Measurements from ENCODE around the gene WWC2.
A peak's percentile ranks its signal among the peaks of the same experiment; 100 is the strongest.
"Not testable (repeated sequence)": the region's sequence is repeated elsewhere in the genome, so short reads cannot be mapped to it uniquely, and the experiment has no call there.

The WWC2 gene

GRCh38 chr4:183175631-183176232, 76.7 kb downstream of the WWC2 start:
- DNase-seq: no peak

- DNase-seq: no peak
These were observed 77.9 kb downstream of the WWC2 start for GRCh38 chr4:183177001-183177400.

GRCh38 chr4:183178201-183178600, 79.1 kb downstream of the WWC2 start:
- no peak for DNase-seq

DNA sequence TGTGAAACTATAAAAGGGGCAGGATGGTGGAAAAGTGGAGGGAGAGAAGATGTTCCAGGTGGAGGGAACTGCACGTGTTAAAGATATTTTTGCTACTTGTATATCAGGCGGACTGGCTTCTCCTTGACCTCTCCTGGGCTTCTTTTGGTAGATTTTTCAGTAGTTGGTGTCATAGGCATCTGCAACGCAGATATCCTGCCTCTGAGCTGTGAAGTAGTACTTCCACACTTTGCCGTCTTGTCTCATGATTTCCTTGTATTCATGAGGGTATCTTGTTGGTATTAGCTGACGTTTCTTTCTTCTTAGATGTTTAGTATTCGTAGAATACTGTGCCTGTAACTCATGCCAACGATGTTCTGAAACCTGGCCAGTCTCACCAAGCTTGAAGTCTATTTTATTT, 81.0 kb downstream of the WWC2 start:
- DNase-seq: no peak

DNA sequence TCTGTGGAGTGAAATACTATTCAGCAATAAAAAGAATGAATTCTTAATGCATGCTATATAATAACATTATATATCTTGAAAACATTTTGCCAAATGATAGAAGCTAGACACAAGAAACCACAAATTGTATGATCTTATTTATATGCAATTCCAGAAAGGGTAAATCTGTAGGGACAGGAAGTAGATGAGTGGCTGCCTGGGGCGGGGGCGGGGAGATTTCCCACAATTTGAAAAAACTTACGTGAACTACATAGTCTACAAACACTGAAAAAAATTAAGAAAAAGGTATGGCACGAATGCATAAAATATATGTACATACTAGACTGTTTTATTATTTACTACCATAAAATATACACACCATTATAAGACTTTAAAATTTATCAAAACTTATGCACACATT, 81.6 kb downstream of the WWC2 start:
- no peak for DNase-seq

- DNase-seq: no peak
These were observed 82.0 kb downstream of the WWC2 start for GRCh38 chr4:183181081-183181480.

- DNase-seq: peak; percentile 5
These were observed 84.0 kb downstream of the WWC2 start for GRCh38 chr4:183182873-183183725.

- DNase-seq: no peak
These were observed 85.0 kb downstream of the WWC2 start for GRCh38 chr4:183183906-183184535.

GRCh38 chr4:183185018-183185417, 86.0 kb downstream of the WWC2 start:
- no peak for DNase-seq

DNA sequence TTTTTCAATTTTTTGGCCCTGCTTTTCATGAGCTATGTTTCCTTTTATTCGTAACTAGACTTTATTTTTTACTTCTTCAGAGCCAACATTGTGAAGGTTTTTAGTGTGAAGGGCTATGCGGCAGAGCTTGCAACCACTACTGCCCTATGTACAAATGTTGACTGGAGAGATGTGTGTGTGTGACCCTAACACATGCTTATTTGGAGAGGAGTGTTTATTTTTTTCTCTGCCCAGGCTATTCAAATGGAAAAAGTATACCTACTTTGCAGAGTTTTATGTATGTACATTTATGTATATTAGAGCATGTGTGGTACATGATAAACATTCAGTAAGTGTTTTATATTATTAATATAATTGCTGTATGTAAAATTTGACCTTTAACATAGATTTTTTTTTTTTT, 86.5 kb downstream of the WWC2 start:
- DNase-seq: no peak

DNA sequence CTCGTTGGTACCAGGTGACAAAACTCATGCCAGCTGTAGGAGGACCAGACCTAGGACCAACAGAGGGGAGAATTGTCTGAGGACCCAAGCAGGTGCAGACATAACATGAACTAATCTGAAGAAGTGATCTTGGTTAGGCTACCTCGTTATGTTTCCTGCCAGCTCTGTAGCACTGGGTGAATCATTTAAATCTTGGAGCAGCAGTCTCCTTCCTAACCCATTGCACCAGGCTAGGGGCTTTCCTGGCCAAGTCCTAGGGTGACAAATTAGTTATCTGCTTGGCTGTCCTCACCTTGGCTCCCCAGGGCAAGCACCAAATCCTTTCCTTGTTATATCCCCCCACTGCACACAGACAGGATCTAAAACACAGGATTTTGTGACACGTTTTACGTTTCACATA, 87.8 kb downstream of the WWC2 start:
- DNase-seq: no peak

GRCh38 chr4:183190900-183191527, 92.0 kb downstream of the WWC2 start:
- no peak for DNase-seq

GRCh38 chr4:183191630-183192029, 92.6 kb downstream of the WWC2 start:
- DNase-seq: no peak

- DNase-seq: no peak
These were observed 93.5 kb downstream of the WWC2 start for GRCh38 chr4:183192571-183192970.

GRCh38 chr4:183193730-183194338, 94.8 kb downstream of the WWC2 start:
- not testable (repeated sequence) for DNase-seq

DNA sequence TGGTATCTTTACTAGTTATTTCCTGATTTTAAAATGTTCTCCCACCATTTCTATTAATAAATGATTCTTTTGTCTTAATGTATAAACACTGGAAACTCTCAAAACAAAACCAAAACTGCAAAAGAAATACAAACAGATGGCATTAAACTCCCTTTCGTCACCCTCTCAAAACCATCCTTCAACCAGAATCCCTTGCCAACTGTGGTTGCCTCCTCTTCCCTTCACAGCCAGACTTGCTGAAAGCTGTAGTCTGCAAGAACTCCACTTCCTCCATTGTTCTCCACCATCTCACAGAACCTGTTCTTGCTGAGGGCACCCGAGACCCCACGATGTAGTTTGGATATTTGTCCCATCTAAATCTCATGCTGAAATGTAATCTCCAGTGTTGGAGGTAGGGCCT, 96.5 kb downstream of the WWC2 start:
- no peak for DNase-seq

- DNase-seq: no peak
These were observed 98.1 kb downstream of the WWC2 start for GRCh38 chr4:183197140-183197539.

DNA sequence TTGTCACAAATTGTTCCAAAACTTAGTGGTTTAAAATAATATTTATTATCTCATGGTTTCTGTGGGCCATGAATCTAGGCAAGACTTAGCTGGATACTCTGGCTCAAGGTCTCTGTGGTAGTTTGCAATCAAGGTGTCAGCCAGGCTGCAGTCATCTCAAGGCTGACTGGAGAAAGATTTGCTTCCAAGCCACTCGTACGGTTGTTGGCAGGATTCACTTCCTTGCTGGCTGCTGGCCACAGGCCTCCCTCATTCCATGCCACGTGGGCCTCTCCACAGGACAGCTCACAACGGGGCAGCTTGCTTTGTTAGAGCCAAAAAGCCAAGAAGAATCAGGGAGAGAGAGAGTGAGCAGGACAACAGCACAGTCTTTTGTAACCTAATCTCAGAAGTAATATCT, 101.4 kb downstream of the WWC2 start:
- no peak for DNase-seq

DNA sequence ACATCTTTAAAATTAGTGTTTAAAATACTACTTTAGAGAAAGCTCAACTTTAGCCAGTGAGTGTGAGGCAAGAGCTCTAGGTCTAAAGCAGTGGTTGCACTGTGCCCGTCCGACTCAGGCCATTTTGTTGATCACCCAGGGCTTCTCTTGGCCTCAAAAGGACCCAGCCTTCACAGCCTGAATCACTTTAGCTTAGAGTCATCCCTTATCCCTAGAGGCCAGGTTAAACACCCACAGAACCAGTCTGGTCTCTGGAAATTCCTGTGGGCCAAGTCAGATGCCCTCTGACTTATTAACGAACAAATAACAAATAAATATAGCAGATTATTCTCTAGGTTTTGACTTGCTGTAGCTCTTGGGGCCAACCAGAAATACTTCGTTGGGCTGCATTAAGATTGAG, 102.3 kb downstream of the WWC2 start:
- DNase-seq: no peak

- DNase-seq: no peak
These were observed 103.5 kb downstream of the WWC2 start for GRCh38 chr4:183202523-183202922.

- DNase-seq: no peak
These were observed 105.7 kb downstream of the WWC2 start for GRCh38 chr4:183204793-183205192.

DNA sequence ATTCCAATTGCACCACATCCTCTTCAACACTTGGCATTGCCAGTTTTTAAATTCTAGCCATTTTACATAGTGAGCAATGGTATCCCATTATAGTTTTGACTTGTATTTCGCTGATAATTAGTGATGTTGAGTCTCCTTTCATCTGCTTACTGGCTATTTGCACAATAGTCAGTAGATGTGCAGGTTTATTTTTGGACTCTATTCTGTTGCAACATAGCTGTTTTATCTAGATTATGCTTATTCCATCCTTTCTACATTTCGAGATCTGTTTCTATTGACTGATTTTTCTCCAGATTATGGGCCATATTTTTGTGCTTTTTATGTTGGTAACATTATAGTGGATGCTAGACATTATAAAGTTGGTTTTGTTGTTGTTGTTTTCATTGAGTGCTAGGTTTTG, 106.1 kb downstream of the WWC2 start:
- DNase-seq: no peak

- DNase-seq: no peak
These were observed 106.7 kb downstream of the WWC2 start for GRCh38 chr4:183205709-183206108.
